GM12801 (cell line): Measurements from ENCODE around the gene RCAN2.

Experiments
- TF ChIP-seq, protein P1 (sequence below): IDR thresholded peaks from one replicate; pipeline ENCODE4 v1.5.1; 2011; ENCODE audit warnings: control low read depth; ENCODE audit not compliant: insufficient read length; ENCODE audit errors: extremely low read depth

Gene RCAN2

DNA sequence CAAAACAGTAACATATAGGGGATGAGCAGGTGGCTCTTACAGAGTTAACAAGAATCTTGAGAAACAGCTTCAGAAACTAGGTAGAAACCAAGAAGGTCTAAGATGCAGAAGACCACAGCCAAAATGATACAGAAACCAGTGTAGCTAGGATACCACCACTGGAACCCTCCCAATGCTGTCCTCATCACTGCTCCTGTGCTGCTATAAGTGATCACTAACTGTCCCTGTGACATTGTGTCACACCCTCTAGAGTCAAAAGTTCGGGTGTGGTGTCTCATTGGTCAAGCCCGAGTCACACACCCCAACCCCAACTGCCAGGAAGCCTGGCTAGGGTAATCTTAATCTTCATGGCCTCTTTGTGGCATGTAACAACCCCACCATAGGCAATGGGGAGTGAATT lies 153.1 kb downstream of the RCAN2 start:
- TF ChIP-seq, protein P1, sequence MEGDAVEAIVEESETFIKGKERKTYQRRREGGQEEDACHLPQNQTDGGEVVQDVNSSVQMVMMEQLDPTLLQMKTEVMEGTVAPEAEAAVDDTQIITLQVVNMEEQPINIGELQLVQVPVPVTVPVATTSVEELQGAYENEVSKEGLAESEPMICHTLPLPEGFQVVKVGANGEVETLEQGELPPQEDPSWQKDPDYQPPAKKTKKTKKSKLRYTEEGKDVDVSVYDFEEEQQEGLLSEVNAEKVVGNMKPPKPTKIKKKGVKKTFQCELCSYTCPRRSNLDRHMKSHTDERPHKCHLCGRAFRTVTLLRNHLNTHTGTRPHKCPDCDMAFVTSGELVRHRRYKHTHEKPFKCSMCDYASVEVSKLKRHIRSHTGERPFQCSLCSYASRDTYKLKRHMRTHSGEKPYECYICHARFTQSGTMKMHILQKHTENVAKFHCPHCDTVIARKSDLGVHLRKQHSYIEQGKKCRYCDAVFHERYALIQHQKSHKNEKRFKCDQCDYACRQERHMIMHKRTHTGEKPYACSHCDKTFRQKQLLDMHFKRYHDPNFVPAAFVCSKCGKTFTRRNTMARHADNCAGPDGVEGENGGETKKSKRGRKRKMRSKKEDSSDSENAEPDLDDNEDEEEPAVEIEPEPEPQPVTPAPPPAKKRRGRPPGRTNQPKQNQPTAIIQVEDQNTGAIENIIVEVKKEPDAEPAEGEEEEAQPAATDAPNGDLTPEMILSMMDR, result no peak

DNA sequence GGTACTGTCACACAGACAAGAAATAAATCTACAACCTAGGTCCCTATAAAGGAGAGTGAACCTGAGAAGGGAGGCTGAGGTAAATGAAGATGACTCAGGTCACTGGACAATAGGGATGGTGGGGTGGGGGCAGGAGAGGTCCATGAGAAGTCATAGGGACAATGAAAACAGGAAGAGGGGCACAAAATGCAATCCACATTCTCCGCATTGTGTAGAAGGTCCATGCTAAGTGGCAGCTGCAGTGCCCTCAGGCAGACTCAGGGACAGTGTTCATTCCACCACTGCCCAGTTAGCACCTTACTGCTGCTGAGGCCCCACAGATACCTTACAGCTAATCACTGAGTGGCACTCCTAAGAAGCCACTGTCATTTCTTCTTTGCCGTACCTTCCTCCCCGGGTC lies 156.8 kb downstream of the RCAN2 start:
- TF ChIP-seq, protein P1, result no peak

DNA sequence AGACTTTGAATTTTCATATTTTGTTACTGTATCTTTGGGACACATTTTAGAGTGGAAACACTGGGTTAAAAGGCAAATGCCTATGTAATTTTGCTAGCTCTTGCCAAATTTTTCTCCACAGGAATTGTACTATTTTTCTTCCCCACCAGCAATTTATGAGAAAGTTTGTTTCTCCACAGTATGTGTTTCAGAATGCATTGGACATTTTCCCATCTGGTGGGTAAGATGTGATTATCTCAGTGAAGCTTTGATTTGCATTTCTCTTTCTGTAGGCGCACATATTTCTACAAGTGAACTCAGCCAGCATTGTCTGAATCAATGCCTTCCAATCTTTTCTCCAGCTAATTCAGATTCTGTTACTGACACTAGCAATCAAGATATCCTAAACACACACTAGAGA lies 157.8 kb downstream of the RCAN2 start:
- TF ChIP-seq, protein P1, result no peak

DNA sequence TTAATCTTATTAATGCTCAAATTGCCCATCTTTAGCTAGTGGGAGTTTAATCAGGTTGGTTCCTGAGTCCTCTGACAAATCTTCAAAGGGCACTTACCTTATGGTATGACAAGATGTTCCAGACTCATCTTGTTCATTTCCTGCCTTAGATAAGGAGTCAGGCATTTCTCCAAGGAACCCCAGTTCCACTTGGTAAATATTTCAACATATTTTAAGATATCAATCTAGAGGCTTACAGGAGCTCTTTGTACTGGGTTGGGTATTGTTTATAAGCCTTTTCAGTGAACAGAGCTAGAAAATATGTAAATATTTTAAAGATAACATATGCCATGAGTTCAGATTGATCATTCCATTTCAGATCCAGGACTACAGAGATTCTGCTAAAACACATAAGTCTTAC lies 159.8 kb downstream of the RCAN2 start:
- TF ChIP-seq, protein P1, result no peak

DNA sequence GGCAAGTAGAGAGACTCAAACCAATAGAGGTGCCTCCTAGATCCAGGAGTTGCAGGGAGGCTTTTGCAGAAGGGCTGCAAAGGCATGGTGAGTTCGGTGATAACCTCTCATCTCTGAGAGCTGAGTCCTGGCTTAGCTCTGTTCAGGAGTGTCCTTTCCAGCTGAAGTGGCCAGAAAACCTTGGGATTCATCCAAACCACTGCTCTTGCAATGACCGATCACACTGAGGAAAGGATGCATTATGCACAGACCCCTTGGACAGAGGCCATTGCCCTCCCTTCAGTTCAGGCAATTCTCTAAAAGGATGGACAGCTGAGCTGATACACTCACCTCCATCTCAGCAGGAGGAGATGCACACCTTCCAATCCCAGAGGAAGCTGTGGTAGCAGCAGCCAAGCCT lies 161.7 kb downstream of the RCAN2 start:
- TF ChIP-seq, protein P1, result no peak

DNA sequence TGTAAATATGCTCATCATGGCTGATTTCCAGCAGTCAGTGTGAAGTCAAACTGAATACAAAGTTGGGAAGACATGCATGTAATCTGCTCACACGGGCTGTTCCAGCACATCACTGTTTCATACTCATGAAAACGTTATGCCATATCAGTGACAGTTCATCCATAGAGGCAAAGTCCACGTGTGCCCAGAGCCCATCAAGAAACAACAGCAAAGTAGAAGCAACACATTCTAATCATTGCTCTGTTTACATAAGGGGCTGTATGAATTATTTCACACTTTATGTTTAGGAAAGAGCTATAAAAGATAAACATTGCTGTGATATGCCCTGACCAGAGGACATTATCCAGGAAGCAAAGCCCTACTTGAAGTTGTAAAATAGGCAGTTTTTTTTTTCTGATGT lies 163.5 kb downstream of the RCAN2 start:
- TF ChIP-seq, protein P1, result no peak

DNA sequence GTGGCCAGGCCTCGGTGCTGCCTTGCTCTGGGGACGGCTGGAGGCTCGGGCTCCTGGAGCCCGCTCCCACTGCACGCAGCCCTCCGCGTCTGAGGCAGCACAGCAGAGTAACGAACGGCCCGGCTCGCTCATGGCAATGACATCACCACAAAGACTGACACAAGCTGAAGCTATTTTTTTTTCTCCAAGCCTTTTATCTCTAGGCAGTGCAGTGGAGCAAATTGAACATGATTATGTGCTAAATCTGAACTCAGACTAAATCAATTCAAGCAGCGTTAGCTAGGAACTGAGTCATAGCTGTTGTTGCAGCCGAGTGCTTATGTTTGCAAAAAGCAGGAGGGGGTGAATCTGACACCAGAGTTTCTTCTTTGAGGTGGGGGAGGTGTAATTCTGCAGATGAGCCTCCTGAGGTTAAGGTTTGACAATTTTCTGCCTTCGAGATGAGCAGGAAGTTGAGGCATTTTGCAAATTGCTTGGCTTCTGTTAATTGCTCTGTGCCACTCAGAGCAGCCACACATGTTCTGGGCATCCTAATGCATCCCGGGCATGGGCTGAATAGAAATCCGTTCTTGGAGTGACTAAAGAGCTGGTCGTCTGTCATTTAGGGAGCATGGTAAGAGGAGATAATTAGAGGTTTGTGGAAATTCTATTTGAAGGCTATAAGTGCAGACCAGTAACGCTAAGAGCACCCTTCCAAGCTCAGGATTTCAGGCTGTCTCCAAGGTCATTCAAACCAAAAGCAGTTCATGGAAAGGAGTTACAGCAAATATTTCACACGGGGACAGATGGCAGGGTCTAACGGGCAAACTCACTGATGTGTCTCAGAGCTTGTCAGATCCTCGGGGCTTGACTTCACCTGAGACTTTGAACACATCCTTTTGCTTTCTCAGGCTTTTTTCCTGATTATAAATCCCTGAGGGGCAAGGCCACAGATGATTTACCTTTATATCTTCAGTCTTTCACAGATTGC lies 165.4 kb downstream of the RCAN2 start:
- TF ChIP-seq, protein P1, result no peak
